PC-3 (cell line): ENCODE data around the gene RAP1GAP2. TPM values are rescaled to one million over a fixed set of nuclear protein-coding genes. Genes with fewer than 3 reads are reported as not detected.

Experiments used
- ATAC-seq: fragments of 200-7000 bp; cut with Tn5 transposase; 2 replicates; pipeline ENCODE4 v1.9.1; 2020; ENCODE audit warnings: mild to moderate bottlenecking, moderate library complexity
- BruUV-seq: library from RNA; stranded (reverse); fragments of 400-500 nt; replicated peaks from 2 replicates; lab custom pipeline; 2021; lab: Mats Ljungman, UMichigan
- CTCF ChIA-PET: fragments of 300-600 bp; sonication (Branson Sonifier 250); formaldehyde crosslinking; loops from one replicate; lab custom pipeline; 2022; ENCODE audit warnings: antibody characterized with exemption; lab: Charles Lee
- POLR2A ChIA-PET: fragments of 300-600 bp; sonication (Branson Sonifier 250); formaldehyde crosslinking; loops from one replicate; lab custom pipeline; 2022; ENCODE audit warnings: antibody characterized with exemption; ENCODE audit not compliant: unreplicated experiment; lab: Charles Lee
- DNase-seq: peaks from one replicate; pipeline ENCODE4 v3.0.0-alpha.2; 2015
- H2AFZ ChIP-seq: fragments of 300-600 bp; sonication (generic); 2 replicates; pipeline ENCODE4 v1.6.0; 2016; ENCODE audit warnings: antibody characterized with exemption, low read length
- H3F3A ChIP-seq: fragments of 300-600 bp; sonication (generic); one replicate; pipeline ENCODE4 v1.6.0; 2017; ENCODE audit warnings: antibody characterized with exemption, low read length, control low read depth, mild to moderate bottlenecking; ENCODE audit not compliant: unreplicated experiment
- H3K27ac ChIP-seq: fragments of 300-600 bp; sonication (generic); 2 replicates; pipeline ENCODE4 v1.5.1; 2016; ENCODE audit warnings: mild to moderate bottlenecking, low read length
- H3K27me3 ChIP-seq: fragments of 300-600 bp; sonication (generic); 2 replicates; pipeline ENCODE4 v1.6.1; 2016; ENCODE audit warnings: low read length, mixed read lengths
- H3K36me3 ChIP-seq: fragments of 300-600 bp; sonication (generic); 2 replicates; pipeline ENCODE4 v1.6.1; 2016; ENCODE audit warnings: low read depth, mixed run types, low read length, mixed read lengths
- H3K4me1 ChIP-seq: fragments of 300-600 bp; sonication (generic); 2 replicates; pipeline ENCODE4 v1.5.1; 2016; ENCODE audit warnings: low read length; ENCODE audit not compliant: insufficient read depth
- H3K4me2 ChIP-seq: fragments of 300-600 bp; sonication (generic); 2 replicates; pipeline ENCODE4 v1.6.0; 2016; ENCODE audit warnings: low read length
- H3K4me3 ChIP-seq: fragments of 300-600 bp; sonication (generic); 2 replicates; pipeline ENCODE4 v1.5.1; 2016; ENCODE audit warnings: mild to moderate bottlenecking, low read length, mixed read lengths
- H3K79me2 ChIP-seq: fragments of 300-600 bp; sonication (generic); 2 replicates; pipeline ENCODE4 v1.6.1; 2017; ENCODE audit warnings: low read length, mixed read lengths
- H3K9ac ChIP-seq: fragments of 300-600 bp; sonication (generic); 2 replicates; pipeline ENCODE4 v1.6.0; 2016; ENCODE audit warnings: mild to moderate bottlenecking, low read length
- H3K9me2 ChIP-seq: fragments of 300-600 bp; sonication (generic); replicated peaks from 2 replicates; pipeline ENCODE4 v1.6.1; 2016; ENCODE audit warnings: mixed run types, low read length, mixed read lengths
- H3K9me3 ChIP-seq: fragments of 300-600 bp; sonication (generic); 2 replicates; pipeline ENCODE4 v1.6.1; 2016; ENCODE audit warnings: low read length, mixed read lengths
- H4K20me1 ChIP-seq: fragments of 300-600 bp; sonication (generic); 2 replicates; pipeline ENCODE4 v1.6.1; 2016; ENCODE audit warnings: low read length, mixed read lengths
- CTCF ChIP-seq: fragments of 300-600 bp; sonication (generic); conservative IDR thresholded peaks from 2 replicates; pipeline ENCODE4 v1.5.1; 2017; ENCODE audit warnings: antibody characterized with exemption, low read depth, mild to moderate bottlenecking, low read length
- EZH2 ChIP-seq: fragments of 300-600 bp; sonication (generic); IDR thresholded peaks from one replicate; pipeline ENCODE4 v1.6.1; 2017; ENCODE audit warnings: antibody characterized with exemption, mild to moderate bottlenecking, low read length; ENCODE audit not compliant: unreplicated experiment
- EZH2phosphoT487 ChIP-seq: fragments of 300-600 bp; sonication (generic); IDR thresholded peaks from 2 replicates; pipeline ENCODE4 v1.6.1; 2018; ENCODE audit warnings: mild to moderate bottlenecking, antibody characterized with exemption, low read length, borderline replicate concordance
- intact Hi-C: fragments of 100-400 bp; cut with micrococcal nuclease; formaldehyde crosslinking; loops from 2 replicates; pipeline ENCODE4 v1.9.0; 2023
- total RNA-seq: library from RNA; depleted of rRNA; stranded (reverse); fragments of >200 nt; gene quantifications from 2 replicates; pipeline ENCODE4 v1.2.3, GENCODE V29; 2014

The RAP1GAP2 gene
- total RNA-seq, 1 experiment from 2014 or later, result 14.5 TPM

DNA sequence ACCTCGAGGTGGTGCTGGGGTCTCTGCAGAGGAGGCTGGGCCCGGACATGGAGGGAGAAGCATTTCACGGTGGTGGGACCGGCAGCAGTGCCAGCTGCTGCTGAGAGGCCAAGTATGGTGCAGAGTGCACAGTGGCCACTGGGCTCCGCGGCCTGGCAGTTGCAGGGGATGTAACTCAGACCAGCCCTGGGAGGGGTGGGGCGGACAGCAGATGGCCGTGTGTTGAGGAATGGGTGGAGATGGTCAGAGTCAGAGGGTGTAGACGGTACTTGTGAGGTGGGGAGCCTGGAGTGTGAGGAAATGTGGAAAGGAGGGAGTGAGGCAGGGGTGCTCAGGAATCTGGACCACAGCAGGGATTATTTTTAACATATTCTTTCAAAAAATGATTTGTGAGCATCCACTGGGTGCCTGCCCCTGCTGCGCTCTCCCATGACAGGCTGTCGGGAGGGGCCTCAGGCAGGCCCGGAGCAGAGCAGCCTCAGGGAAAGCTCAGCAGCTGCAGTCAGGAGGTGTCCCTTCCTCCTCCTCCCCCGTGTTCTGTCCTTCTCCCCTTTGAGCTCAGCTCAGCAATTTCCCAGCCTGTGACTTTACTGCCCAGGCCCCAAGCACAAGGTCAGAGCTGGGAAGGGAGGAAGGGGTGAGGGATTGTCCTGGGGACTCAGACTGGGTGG is 113.1 kb downstream of the RAP1GAP2 start:
- Histone ChIP-seq H3K36me3 (no peaks in the 10 kb centered on the region; the same call in 1 of the 2 replicates), H2AFZ (no peak overlapping the region), H3K4me2 (no peak overlapping the region), H4K20me1 (no peaks in the 10 kb centered on the region), H3K4me3 (no peak overlapping the region), H3K4me1 (no peaks in the 10 kb centered on the region), H3F3A (no peaks in the 10 kb centered on the region), H3K9me3 (no peaks in the 10 kb centered on the region), H3K9me2 (no peaks in the 10 kb centered on the region), H3K79me2 (no peaks in the 10 kb centered on the region), H3K27me3 (no peaks in the 10 kb centered on the region), H3K27ac (no peak overlapping the region), H3K9ac (no peak overlapping the region)
- POLR2A ChIA-PET, result no interaction called here
- BruUV-seq, result no TSS peak
- CTCF ChIA-PET, result no interaction called here
- intact Hi-C loops, result no loop called here
- ATAC-seq (no peak), DNase-seq (no peak)
- TF ChIP-seq CTCF, result no peak
- TF ChIP-seq EZH2, result no peak
- no peak for TF ChIP-seq EZH2phosphoT487

- Histone ChIP-seq H3K9me3 (no peaks in the 10 kb centered on the region), H3F3A (no peaks in the 10 kb centered on the region), H3K79me2 (no peaks in the 10 kb centered on the region), H3K27ac (no peak overlapping the region), H3K4me3 (no peak overlapping the region), H3K36me3 (no peaks in the 10 kb centered on the region; the same call in 1 of the 2 replicates), H4K20me1 (no peaks in the 10 kb centered on the region), H3K27me3 (no peaks in the 10 kb centered on the region), H3K4me1 (no peaks in the 10 kb centered on the region), H3K9ac (no peak overlapping the region), H2AFZ (no peak overlapping the region), H3K4me2 (no peak overlapping the region), H3K9me2 (no peaks in the 10 kb centered on the region)
- ATAC-seq (no peak), DNase-seq (no peak)
- intact Hi-C loops, result no loop called here
- POLR2A ChIA-PET, result no interaction called here
- TF ChIP-seq EZH2, result no peak
- TF ChIP-seq CTCF, result no peak
- TF ChIP-seq EZH2phosphoT487, result no peak
- CTCF ChIA-PET, result no interaction called here
- BruUV-seq, result no TSS peak
Observed at GRCh38 chr17:2909846-2910234, 113.6 kb downstream of the RAP1GAP2 start.

DNA sequence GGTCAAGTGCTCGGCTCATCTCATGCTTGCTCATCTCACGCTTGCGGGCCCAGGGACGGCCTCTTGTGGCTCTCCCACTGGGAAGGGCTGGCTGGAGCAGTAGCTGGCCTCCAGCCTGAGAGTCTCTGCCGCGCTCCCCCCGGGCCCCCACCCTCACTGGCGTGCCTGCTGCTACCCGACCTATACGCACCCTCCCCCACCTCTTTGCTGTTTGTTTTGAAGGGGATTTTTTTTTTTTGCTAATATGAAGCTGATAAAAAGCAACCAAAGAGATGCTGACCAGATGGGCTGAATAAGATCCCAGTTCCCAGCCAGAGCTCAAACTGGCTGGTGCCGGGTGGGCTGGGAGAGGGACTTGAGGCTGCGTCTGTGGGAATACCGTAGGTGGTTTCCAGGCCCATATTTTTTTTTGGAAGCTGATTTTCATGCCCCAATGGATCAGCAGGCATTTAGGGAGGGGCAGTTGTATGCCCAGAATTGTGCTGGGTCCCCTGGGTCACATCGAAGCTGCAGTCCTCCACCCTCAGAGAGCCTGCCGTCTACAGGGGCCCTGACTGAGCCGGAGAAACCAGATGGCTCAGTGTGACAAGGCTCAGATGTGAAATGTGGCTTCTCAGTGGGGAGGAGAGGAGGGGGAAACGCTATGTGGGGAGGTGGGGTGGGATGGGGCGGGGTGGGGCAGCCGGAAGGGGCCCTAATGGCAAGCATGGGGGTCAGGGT is 115.0 kb downstream of the RAP1GAP2 start:
- Histone ChIP-seq H3K9ac (no peak overlapping the region), H3K27ac (no peak overlapping the region), H3K9me3 (no peaks in the 10 kb centered on the region), H3K4me3 (no peak overlapping the region), H3K79me2 (no peaks in the 10 kb centered on the region), H3K9me2 (no peaks in the 10 kb centered on the region), H3F3A (no peaks in the 10 kb centered on the region), H3K4me2 (no peak overlapping the region), H3K27me3 (no peaks in the 10 kb centered on the region), H4K20me1 (no peaks in the 10 kb centered on the region), H3K4me1 (no peaks in the 10 kb centered on the region), H3K36me3 (no peaks in the 10 kb centered on the region; the same call in 1 of the 2 replicates), H2AFZ (no peak overlapping the region)
- intact Hi-C loops, result no loop called here
- no peak for DNase-seq
- no peak for ATAC-seq
- CTCF ChIA-PET, result no interaction called here
- TF ChIP-seq EZH2, result no peak
- TF ChIP-seq EZH2phosphoT487, result no peak
- TF ChIP-seq CTCF, result no peak
- POLR2A ChIA-PET, result no interaction called here
- BruUV-seq, result no TSS peak
